Urinary bladder (tissue), 4 donors: ENCODE results near the gene ANKRD55. TPM values are rescaled to one million over a fixed set of nuclear protein-coding genes. Genes with fewer than 3 reads are reported as not detected.
"Not testable (repeated sequence)": the region's sequence is repeated elsewhere in the genome, so short reads cannot be mapped to it uniquely, and the experiment has no call there.

Experiments
- DNase-seq: peaks from one replicate; pipeline ENCODE4 v3.0.0-alpha.2; 2015; ENCODE audit errors: extremely low spot score
- H3K27ac ChIP-seq: one replicate; pipeline ENCODE4 v1.5.1; 2013; ENCODE audit warnings: low read depth, mild to moderate bottlenecking, moderate library complexity
- H3K36me3 ChIP-seq: one replicate; pipeline ENCODE4 v1.6.1; 2013; ENCODE audit warnings: mild to moderate bottlenecking, moderate library complexity; ENCODE audit not compliant: insufficient read depth
- H3K4me1 ChIP-seq: one replicate; pipeline ENCODE4 v1.6.1; 2013; ENCODE audit warnings: mild to moderate bottlenecking, moderate library complexity; ENCODE audit not compliant: insufficient read depth
- H3K4me3 ChIP-seq: one replicate; pipeline ENCODE4 v1.5.1; 2013; ENCODE audit warnings: low read depth, low read length
- WGBS: extraction: QIAGEN DNeasy Blood & Tissue Kit; methylation state at CpG from one replicate; pipeline ENCODE4 v1.1.7; 2013; 5-methylcytosine and 5-hydroxymethylcytosine counted together
- polyA plus RNA-seq: library from polyadenylated mRNA; stranded (reverse); fragments of 200-250 nt; gene quantifications from one replicate; pipeline ENCODE4 v1.2.3, GENCODE V29; 2013
- total RNA-seq: library from RNA; depleted of rRNA; stranded (reverse); fragments of >200 nt; gene quantifications from one replicate; pipeline ENCODE4 v1.2.3, GENCODE V29; 2014
- donor health status: healthy with polysubstance abuse.
- donor health status: healthy.

The ANKRD55 gene
- total and polyA plus RNA-seq, 2 donors = 0.05 TPM; not detected in 1

DNA sequence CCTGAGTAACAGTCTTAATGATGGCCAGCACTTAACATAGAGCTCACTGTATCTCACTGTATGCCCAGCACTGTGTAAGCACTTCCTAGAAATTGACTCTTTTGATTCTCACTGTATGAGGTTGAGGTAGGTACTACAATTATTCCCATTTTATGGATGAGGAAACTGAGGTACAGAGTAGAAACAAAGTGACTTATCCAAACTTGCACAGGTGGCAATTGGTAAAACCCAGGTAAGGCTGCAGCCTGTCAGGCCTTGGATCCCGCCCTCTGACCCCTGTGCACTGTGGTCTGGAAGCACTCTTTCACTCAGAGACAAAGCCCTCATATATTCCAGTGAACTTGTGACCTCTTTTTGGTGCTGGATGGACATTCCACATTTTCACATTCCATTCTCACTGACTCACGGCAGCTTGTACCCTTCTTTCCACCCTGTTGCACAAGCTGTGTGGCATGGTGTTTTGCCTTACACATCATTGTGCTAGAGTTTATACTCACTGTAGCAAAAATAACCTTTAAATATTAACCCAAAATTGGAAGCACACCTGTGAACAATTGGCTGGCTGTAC lies 21.7 kb downstream of the ANKRD55 start:
- DNase-seq = no peak
- WGBS = 65% methylated on average over 2 of the region's 2 CpGs

DNA sequence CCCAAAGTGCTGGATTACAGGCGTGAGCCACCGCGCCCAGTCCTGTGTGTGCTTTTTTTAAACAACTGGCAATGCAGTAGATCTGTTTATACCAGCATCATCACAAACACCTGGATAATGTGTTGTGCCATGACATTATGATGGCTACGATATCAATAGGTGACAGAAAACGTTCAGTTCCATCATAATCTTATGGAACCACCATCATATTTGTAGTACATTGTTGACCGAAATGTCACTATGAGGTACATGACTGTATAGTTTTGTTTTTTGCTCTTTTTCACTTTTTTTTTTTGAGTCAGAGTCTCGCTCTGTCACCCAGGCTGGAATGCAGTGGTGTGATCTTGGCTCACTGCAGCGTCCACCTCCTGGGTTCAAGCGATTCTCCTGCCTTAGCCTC lies 24.4 kb downstream of the ANKRD55 start:
- no peak overlapping the region for H3K27ac ChIP-seq
- H3K4me3 ChIP-seq = no peak overlapping the region
- WGBS = 95% methylated on average over 9 of the region's 9 CpGs
- H3K36me3 ChIP-seq = no peaks in the 10 kb centered on the region
- DNase-seq = no peak
- no peaks in the 10 kb centered on the region for H3K4me1 ChIP-seq

More for the DNA sequence above, 21.7 kb downstream of the ANKRD55 start:
- H3K27ac ChIP-seq = no peak overlapping the region
- H3K36me3 ChIP-seq = no peaks in the 10 kb centered on the region
- no peaks in the 10 kb centered on the region for H3K4me1 ChIP-seq
- no peak overlapping the region for H3K4me3 ChIP-seq

DNA sequence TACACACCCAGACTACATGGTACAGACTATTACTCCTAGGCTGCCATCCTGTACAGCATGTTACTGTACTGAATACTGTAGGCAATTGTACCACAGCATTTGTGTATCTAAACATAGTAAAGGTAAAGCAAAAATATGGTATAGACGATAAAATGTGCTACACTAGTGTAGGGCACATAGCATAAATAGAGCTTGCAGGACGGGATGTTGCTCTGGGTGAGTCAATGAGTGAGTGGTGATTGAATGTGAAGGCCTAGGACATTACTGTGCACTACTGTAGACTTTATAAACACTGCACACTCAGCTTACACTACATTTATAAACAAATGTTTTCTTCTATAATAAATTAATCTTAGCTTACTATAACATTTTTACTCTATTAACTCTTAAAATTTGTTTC lies 25.6 kb downstream of the ANKRD55 start:
- 58% methylated on average over 2 of the region's 2 CpGs for WGBS
- H3K4me1 ChIP-seq = no peaks in the 10 kb centered on the region

DNA sequence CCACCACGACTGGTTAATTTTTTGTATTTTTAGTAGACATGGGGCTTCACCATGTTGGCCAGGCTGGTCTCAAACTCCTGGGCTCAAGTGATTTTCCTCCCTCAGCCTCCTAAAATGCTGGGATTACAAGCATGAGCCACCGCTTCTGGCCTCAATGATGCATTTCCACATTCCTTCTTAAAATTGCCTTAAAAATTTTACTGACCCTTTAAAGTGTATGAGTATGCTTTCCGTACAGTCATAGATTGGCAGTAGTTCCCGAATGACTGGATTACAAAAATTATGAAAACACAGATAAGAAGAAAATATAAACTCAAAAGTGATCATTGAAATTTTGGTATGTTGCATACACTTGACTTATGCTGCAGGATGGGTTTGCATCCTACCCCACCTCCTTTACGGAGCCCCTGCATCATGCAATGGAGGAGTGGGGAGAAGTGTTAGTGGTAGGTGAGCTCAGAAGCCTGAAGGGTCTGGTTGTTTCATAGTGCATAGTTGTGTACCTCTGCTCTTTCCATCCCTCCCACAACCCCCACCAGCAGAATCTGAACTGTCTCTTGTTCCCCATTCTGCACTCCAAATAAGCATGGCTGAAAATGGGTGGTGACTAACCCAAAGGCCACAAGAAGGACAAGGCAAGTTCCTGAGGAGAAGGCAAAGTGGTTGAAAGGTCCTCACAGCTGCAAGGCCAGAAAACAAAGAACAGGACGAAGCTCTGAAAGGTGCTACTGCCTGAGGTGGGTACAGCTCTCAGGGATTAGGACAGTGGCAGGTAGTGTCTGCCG lies 26.8 kb downstream of the ANKRD55 start:
- no peak for DNase-seq
- H3K4me3 ChIP-seq = no peak overlapping the region
- 77% methylated on average over 7 of the region's 7 CpGs for WGBS
- no peaks in the 10 kb centered on the region for H3K4me1 ChIP-seq
- H3K36me3 ChIP-seq = no peaks in the 10 kb centered on the region
- no peak overlapping the region for H3K27ac ChIP-seq

More for the DNA sequence above, 25.6 kb downstream of the ANKRD55 start:
- H3K36me3 ChIP-seq = no peaks in the 10 kb centered on the region
- H3K27ac ChIP-seq = no peak overlapping the region
- DNase-seq = no peak
- no peak overlapping the region for H3K4me3 ChIP-seq

DNA sequence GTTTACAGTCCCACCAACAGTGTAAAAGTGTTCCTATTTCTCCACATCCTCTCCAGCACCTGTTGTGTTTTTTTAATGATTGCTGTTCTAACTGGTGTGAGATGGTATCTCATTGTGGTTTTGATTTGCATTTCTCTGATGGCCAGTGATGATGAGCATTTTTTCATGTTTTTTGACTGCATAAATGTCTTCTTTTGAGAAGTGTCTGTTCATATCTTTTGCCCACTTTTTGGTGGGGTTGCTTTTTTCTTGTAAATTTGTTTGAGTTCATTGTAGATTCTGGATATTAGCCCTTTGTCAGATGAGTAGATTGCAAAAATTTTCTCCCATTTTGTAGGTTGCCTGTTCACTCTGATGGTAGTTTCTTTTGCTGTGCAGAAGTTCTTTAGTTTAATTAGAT lies 29.2 kb downstream of the ANKRD55 start:
- not testable (repeated sequence) for H3K27ac ChIP-seq, H3K36me3 ChIP-seq, H3K4me1 ChIP-seq, H3K4me3 ChIP-seq, DNase-seq

DNA sequence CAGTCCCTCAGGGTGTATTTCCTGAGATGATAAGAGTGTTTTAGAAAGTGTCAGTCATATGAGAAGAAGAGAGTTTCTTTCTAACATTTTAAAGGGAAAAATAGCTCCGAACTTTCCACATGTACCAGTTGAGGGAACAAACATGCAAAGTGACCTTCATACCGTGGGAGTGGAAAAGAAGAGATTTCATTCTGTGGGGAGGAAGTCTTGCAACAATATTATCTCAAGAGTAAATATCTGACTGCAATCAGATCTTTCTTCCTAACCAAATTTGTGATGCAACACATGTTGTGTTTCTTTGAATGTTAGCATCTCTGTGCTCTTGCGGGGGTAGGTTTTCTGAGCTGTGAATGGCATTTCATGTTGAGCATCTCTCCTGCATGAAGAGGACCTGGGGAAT lies 30.6 kb downstream of the ANKRD55 start:
- Histone ChIP-seq H3K36me3 (no peaks in the 10 kb centered on the region), H3K4me3 (no peak overlapping the region), H3K27ac (no peak overlapping the region), H3K4me1 (no peaks in the 10 kb centered on the region)
- DNase-seq = no peak
- 45% methylated on average over 3 of the region's 3 CpGs for WGBS

DNA sequence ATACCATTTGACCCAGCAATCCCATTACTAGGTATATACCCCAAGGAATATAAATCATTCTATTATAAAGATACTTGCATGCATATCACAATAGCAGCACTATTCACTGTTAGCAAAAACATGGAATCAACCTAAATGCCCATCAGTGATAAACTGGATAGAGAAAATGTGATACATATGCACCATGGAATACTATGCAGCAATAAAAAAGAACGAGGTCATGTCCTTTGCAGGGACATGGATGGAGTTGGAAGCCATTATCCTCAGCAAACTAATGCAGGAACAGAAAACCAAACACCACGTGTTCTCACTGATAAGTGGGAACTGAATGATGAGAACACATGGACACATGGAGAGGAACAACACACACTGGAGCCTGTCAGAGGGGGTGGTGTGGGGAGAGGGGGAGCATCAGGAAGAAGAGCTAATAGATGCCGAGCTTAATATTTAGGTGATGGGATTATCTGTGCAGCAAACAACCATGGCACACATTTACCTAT lies 31.3 kb downstream of the ANKRD55 start:
- whole genome bisulfite sequencing = 70% methylated on average over 3 of the region's 3 CpGs
- DNase-seq, H3K4me1 ChIP-seq, H3K27ac ChIP-seq, H3K36me3 ChIP-seq, H3K4me3 ChIP-seq: not testable (repeated sequence)

DNA sequence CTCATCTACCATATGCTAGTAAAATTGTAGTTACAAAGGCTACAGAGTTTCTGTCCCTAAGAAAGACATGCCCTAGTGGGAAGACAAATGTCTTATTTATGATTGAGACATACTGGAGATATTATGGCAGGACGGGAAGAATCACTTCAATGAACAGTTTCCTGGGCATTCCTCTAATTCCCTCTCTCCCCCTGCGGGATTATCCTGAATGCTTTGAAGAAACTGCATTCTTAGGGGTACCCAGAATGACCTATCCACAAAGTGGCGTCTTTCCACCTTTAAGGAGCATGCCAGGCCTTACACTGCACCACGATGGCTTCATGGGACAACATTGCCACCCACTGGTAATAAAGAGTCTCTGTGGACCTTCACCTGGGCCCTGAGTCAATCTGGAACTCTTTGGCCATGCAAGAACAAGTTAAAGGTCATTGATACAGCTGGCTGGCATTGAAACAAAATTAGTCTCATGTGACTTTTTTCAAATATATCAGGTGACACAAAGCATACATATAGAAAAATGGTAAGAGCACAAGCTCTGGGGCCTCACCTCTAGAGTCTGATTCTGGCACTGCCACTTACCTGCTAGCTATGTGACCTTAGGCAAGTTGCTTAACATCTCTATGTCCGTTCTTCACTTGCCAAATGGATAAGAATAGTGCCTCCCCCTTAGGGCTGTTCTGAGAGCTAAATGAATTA lies 32.0 kb downstream of the ANKRD55 start:
- WGBS = 49% methylated on average over 5 of the region's 5 CpGs
- no peak overlapping the region for H3K27ac ChIP-seq
- H3K4me1 ChIP-seq = no peaks in the 10 kb centered on the region
- H3K4me3 ChIP-seq = no peak overlapping the region
- no peaks in the 10 kb centered on the region for H3K36me3 ChIP-seq
- peak; percentile 26 for DNase-seq

DNA sequence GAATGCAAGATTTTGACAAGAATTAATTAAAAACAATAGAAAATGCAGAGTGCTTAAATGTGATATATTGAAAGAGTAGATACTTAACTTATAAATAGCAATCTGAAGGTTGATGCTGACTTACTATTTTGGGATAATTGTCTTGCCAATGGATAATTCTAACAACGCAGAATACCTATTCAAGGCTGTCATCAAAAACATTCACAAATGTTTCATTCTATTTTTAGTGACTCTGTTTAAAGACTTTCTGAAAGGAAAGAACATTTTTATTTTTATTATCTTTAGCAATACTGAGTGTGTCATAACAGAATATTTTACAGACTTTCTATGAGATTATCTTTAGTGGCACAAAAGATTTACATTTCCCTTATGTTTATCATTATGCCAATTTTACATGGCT lies 38.1 kb downstream of the ANKRD55 start:
- H3K4me3 ChIP-seq = no peak overlapping the region

DNA sequence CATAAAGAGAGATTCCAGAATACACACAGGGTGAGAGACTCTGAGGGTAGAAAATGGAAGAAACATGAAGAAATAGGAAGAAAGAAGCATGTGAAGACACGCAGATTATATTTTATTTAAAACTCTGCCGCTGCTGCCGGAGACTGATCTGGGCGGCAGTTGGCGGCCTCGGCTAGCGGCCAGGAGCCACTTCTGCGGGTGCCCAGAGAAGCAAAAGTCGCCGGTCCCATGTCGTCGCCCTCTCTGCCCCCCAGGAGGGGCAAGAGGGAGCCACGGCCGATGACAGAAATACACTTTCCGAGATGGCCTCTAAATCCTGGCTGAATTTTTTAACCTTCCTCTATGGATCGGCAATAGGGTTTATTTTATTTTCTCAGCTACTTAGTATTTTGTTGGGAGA lies 40.9 kb downstream of the ANKRD55 start:
- H3K36me3 ChIP-seq = no peaks in the 10 kb centered on the region
- H3K4me1 ChIP-seq = no peaks in the 10 kb centered on the region
- no peak overlapping the region for H3K27ac ChIP-seq
- H3K4me3 ChIP-seq = no peak overlapping the region
- 96% methylated on average over 16 of the region's 16 CpGs for WGBS
- DNase-seq = no peak

More for the DNA sequence above, 38.1 kb downstream of the ANKRD55 start:
- 37% methylated on average over 1 of the region's 1 CpG for WGBS
- H3K4me1 ChIP-seq = no peaks in the 10 kb centered on the region
- H3K27ac ChIP-seq = no peak overlapping the region
- DNase-seq = no peak
- H3K36me3 ChIP-seq = no peaks in the 10 kb centered on the region

DNA sequence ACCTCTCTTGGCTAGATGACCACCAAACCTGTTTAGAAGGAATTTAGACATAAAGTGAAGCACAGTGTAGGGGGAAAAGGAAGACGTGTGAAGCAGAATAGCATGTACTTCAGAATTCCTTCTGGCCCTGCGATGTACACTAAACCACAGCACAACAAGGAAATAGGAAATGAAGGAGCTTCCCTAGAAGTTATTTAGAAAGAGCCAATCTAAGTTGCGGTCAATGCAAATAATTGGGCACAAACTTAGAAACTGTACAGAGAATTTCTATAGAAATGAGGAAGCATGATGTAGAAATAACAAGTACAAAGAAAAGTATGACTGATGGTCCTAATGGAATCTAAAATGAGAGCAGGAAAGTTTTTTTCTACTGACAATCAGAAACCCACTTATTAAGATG lies 41.5 kb downstream of the ANKRD55 start:
- no peak overlapping the region for H3K27ac ChIP-seq
- WGBS = 78% methylated on average over 3 of the region's 3 CpGs
- no peaks in the 10 kb centered on the region for H3K4me1 ChIP-seq
- no peak for DNase-seq
- H3K36me3 ChIP-seq = no peaks in the 10 kb centered on the region
- no peak overlapping the region for H3K4me3 ChIP-seq

DNA sequence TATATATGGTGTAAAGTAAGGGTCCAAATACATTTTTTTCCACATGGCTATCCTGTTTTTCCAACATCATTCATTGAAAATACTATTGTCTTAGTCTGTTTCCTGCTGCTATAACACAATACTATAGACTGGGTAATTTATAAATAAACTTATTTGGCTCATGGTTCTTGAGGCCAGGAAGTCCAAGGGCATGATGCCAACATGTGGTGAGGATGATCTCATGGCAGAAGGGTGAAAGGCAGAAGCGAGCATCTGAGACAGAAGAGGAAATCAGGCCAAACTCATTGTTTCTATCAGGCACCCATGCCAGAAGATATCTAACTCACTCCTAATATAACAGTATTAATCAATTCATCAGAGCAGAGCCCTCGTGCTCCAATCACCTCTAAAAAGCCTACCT lies 42.6 kb downstream of the ANKRD55 start:
- DNase-seq = no peak

DNA sequence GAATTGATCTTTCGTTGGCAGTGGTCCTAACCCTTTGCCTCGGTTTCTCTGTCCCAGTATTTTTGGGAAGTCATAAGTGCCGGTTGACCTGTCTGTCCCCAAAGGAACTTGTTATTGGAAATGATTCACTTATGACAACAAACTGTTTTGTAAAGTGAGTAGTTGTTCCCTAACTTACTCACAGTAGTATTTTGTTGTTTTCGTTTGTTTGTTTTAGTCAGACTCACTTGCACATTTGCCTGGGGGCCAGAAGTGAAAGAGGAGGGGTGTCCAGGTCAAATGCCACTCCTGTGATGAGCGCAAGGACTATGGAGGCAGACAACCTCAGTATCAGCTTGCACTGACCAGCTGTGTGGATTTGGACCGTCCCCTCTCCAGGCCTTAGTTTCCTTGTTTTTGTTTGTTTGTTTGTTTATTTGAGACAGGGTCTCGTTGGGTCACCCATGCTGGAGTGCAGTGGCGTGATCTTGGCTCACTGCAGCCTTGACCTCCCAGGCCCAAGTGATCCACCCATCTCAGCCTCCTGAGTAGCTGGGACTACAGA lies 47.3 kb downstream of the ANKRD55 start:
- no peak for DNase-seq
- WGBS = 83% methylated on average over 8 of the region's 8 CpGs
- Histone ChIP-seq H3K36me3 (no peaks in the 10 kb centered on the region), H3K27ac (no peak overlapping the region), H3K4me1 (no peaks in the 10 kb centered on the region), H3K4me3 (no peak overlapping the region)

More for the DNA sequence above, 42.6 kb downstream of the ANKRD55 start:
- H3K27ac ChIP-seq = no peak overlapping the region
- no peak overlapping the region for H3K4me3 ChIP-seq
- no peaks in the 10 kb centered on the region for H3K36me3 ChIP-seq
- WGBS = 72% methylated on average over 2 of the region's 2 CpGs
- H3K4me1 ChIP-seq = no peaks in the 10 kb centered on the region

DNA sequence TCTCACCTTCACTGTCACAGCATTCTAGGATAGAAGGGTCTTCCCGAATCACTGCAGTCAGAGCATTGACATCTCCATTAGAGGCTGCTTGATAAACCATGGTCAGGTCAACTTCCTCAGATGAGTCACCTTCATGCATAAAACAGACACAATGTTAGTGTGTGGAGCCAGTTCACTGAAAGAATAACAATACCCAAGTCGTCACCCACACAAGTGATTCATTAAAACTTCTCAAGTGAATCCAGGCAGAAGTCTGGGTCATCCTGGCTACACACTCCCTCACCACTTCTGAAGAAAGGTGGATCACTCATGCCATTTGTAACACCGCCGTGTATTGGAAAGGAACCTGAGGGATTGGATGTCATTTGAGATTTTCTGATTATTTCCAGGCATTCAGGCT lies 49.6 kb downstream of the ANKRD55 start:
- Histone ChIP-seq H3K36me3 (no peaks in the 10 kb centered on the region), H3K4me3 (no peak overlapping the region), H3K27ac (no peak overlapping the region), H3K4me1 (no peaks in the 10 kb centered on the region)
- 87% methylated on average over 4 of the region's 4 CpGs for WGBS
- DNase-seq = no peak
